Measurements from ENCODE around the gene SRSF6. TPM values are rescaled to one million over a fixed set of nuclear protein-coding genes. Genes with fewer than 3 reads are reported as not detected.
A peak's percentile ranks its signal among the peaks of the same experiment; 100 is the strongest.
"Not testable (repeated sequence)": the region's sequence is repeated elsewhere in the genome, so short reads cannot be mapped to it uniquely, and the experiment has no call there.

The SRSF6 gene
- polyA plus RNA-seq, 5 donors = 341 to 409 (median 403) TPM

GRCh38 chr20:43472671-43473380, 15.1 kb downstream of the SRSF6 start:
- no peak for DNase-seq

DNA sequence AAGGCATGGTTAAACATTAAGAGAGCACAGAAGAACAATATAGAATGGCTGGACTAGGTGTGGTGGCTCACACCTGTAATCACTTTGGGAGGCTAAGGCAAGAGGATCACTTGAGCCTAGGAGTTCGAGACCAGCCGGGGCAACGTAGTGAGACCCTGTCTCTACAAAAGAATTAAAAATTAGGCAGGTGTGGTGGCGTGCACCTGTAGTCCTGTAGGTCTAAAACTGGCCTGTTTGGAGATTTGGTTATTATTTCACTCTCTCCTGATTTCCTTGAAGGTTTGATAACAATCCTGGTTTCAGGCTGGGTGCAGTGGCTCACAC, 15.6 kb downstream of the SRSF6 start:
- DNase-seq = no peak

DNA sequence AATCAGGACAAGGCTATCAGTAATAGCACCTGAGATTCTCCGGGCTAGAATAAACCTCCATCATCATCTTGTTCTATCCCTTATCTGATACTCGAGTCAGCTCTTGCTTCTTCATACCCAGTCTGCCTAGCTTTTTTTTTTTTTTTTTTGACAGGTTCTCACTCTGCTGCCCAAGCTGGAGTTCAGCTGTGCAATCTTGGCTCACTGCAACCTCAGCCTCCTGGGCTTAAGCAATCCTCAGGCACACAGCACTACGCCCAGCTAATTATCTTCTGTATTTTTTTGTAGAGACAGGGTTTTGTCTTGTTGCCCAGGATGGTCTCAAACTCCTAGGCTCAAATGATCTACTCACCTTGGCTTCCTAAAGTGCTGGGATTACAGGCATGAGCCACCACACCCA, 19.5 kb downstream of the SRSF6 start:
- no peak for DNase-seq

GRCh38 chr20:43477619-43478018, 19.9 kb downstream of the SRSF6 start:
- DNase-seq = no peak

GRCh38 chr20:43490038-43490437, 32.3 kb downstream of the SRSF6 start:
- no peak for DNase-seq

GRCh38 chr20:43492101-43492500, 34.4 kb downstream of the SRSF6 start:
- no peak for DNase-seq

DNA sequence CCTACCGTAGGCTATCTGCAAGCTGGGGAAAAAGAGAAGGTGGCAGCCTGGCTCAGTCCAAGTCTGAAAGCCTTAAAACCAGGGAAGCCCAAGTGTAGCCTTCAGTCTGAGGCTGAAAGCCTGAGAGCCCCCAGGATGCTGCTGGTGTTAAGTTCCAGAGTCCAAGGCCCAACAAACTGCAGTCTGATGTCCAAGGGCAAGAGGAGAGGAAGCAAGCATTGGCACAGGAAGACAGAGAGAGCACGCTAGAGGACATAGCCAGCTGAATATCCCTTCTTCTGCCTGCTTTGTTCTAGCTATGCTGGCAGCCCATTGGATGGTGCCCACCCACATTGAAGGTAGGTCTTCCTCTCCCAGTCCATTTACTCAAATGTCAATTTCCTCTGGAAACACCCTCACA, 37.7 kb downstream of the SRSF6 start:
- no peak for DNase-seq

DNA sequence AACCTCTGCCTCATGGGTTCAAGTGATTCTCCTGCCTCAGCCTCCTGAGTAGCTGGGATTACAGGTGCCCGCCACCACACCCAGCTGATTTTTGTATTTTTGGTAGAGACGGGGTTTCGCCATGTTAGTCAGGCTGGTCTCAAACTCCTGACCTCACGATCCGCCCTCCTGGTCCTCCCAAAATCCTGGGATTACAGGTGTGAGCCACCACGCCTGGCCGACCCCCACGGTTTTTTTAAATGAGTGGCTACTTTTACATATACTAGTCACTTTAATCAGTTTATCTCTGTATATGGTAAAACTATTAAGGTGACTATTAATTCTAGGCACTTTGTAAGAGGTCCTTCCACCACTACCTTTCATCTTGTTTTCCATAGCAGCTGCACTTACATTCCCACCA, 44.3 kb downstream of the SRSF6 start:
- DNase-seq = not testable (repeated sequence)

GRCh38 chr20:43506238-43506637, 48.5 kb downstream of the SRSF6 start:
- no peak for DNase-seq

GRCh38 chr20:43507150-43508080, 49.7 kb downstream of the SRSF6 start, which contains the start of gene L3MBTL1:
Gene L3MBTL1 (plus strand): TSS chr20:43507697. CDS start chr20:43513504, 5,807 bp downstream.
- DNase-seq = peak in 1 of 2 donors; percentile 42

- no peak for DNase-seq
Measured at GRCh38 chr20:43508106-43508505, 50.4 kb downstream of the SRSF6 start.

DNA sequence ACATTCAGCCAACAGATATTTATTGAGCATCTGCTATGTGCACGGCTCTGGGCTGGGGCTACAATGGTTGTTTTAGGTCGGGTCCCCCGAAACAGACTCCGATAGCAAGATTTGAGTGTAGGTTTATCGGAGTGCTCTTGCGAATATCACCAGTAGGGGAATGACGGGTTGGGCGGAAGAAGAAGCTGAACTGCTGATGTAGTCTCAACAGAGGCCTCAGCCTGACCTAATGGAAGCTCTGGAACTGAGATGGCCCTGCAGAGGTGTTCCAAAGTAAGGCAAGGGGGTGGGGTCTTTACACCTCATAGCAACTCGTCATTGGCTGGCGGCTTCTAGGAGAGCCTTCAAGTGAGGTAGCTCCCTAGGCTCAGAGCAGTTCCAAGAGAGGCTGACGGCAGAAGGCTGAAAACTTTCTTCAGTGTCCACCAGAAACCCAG, 50.9 kb downstream of the SRSF6 start:
- no peak for DNase-seq

- no peak for DNase-seq
Measured at GRCh38 chr20:43511879-43512278, 54.2 kb downstream of the SRSF6 start.

- no peak for DNase-seq
Measured at GRCh38 chr20:43513372-43513930, 55.8 kb downstream of the SRSF6 start.

Other genes starting within 250 kb of the SRSF6 start
- gene L3MBTL1, start 49.8 kb downstream of the SRSF6 start, polyA plus RNA-seq (ENCODE audit: insufficient read depth in 1 of 5, insufficient read length in 5 of 5, low replicate concordance in 1 of 5) = 10 to 100 TPM; 12.6 to 23.2 (median 16.7) TPM
- 10 to 100 TPM in 2 of 5 donors, 1 to 10 TPM in 3; 8.4 to 12.5 (median 9.5) TPM for gene SGK2, start 101.1 kb downstream of the SRSF6 start, polyA plus RNA-seq (ENCODE audit: insufficient read depth in 1 of 5, insufficient read length in 5 of 5, low replicate concordance in 1 of 5)
- gene IFT52, start 133.0 kb downstream of the SRSF6 start, polyA plus RNA-seq (ENCODE audit: insufficient read depth in 1 of 5, insufficient read length in 5 of 5, low replicate concordance in 1 of 5) = 10 to 100 TPM; 71.3 to 86.1 (median 73.7) TPM
- 10 to 100 TPM; 15.7 to 29.1 (median 20.6) TPM for gene MYBL2, start 209.2 kb downstream of the SRSF6 start, polyA plus RNA-seq (ENCODE audit: insufficient read depth in 1 of 5, insufficient read length in 5 of 5, low replicate concordance in 1 of 5)